HPDE6-E6E7 (cell line): ENCODE data around the gene ARHGEF17.
A peak's percentile ranks its signal among the peaks of the same experiment; 100 is the strongest.

ENCODE experiments used
- DNase-seq: peaks from one replicate; pipeline ENCODE4 v3.0.0; 2011; ENCODE audit warnings: missing footprints; ENCODE audit errors: extremely low spot score

Gene ARHGEF17

DNA sequence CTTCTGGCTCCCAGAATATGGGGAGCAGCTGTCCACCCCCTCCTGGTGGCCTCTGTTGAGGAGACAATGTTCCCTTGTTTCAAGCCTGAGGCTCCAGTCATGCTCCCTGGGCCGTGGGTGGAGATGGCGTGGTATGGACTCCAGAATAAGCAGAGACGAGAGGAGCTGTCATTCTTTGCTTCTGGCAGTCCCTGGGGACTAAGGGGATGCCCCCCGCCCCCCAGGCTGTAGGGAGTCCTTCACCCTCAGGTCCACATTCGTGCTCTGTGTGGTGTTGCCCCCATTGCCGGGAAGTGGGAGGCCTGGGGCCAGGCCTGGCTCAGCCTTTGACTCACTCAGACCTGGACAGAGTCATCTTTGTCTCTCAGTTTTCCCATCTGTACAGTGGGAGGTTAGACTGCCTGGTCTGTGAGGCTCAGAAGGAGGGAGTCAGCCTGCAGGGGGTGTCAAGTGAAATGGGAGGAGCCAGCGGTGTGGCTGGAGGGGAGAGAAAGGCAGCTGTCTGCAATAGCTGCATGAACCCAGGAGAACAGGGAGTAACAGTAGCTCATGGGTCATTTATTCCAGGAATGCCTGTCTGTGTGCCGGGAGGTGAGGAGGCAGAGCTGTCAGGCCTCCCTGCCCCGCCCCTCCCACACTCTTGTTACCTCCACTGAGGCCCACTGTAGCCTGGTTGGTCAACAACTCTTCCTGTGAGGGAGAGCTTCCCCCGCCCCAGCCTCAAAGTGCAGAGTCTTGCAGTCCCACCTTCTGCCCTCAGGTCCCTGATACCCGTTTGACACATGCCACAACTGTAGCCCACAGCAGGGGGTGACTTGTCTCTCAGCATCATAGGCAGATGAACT, 6.3 kb downstream of the ARHGEF17 start:
- DNase-seq: no peak

DNA sequence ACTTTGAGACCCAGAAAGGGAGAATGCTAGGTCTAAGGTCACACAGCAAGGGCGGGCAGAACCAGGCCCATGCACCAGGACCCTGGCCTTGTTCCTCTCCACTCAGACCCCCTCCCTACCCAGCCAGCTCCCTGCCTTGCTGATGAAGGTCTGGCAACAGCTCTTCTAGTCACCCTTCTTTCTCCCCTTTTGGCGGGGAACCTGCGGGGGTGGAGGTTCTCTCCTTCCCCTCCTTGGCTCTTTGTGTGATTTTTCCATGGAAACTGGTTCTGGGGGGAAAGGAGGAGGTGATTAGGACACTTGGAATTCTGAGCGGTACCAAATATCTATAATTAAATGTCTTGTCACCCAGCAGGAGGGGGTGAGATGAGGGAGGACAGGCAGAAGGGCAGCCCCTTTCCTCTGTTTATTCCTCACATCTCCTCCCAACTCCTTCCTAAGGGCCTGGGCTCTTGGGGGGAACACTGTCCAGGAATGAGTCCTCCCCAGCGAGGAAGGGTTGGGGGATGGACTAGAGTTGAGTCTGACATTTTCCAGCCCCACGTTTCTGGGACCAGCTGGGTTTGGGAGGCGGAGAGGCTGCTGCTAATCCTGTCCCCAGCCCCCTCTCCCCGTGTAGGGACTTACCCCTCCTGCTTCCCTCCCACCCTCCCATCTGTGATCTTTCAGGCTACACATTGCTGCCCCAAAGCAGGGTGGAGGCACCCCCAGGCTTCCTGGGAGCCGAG, 7.4 kb downstream of the ARHGEF17 start:
- DNase-seq: no peak

DNA sequence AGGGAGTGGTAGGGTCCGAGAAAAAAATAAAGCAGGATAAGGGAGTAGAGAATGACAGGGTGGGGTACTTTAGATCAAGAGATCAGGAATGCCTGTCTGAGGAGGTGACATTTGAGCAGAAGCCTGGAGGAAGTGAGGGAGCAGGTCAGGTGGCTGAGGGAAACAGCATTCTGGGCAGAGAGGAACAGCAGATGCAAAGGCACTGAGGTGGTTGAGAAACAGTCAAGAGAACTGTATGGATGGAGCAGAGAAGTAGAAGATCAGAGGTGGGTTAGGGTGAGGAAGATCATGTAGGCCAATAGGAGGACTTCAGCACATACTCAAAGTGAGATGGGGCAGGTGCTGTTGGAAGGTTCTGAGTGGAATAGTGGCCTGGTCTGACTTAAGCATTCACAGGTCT, 8.3 kb downstream of the ARHGEF17 start:
- no peak for DNase-seq

DNA sequence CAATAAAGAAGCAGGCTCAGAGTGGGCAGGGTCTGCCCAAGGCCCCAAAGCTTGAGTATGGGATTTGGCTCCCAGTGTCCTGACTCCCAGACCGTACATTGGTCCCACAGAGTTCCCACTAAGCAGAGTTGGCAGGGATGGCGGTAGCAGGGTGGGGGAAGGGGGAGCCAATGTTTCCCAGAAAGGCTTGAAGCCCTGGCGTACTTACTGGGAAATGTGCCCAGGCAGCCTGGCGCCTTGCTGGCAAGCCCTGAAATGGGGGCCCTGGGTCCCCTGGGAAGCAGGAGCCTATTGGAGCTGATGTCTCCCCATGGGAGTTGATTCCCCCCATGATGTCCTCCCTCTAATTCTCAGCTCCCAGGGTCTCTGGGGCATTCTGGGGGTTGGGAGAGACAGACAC, 9.3 kb downstream of the ARHGEF17 start:
- DNase-seq: no peak

DNA sequence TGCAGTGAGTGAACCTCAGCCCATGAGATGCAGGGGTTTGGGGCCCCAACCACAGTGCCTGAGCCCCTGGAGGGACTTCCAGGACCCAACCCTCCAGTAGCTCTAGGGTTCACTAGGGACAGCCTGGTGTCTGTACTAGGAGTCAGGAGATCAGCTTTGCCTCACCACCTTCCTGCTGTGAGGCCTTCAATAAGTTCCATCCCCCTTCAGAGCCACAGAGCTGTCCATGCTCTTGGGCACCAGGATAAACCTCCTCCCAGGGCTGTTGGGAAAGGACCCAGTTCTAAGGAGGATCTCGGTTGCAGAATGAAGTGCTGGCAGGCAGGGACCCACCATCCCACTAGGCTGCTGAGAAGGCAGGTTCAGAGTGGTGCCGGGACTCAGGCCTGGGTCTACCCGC, 9.7 kb downstream of the ARHGEF17 start:
- no peak for DNase-seq

DNA sequence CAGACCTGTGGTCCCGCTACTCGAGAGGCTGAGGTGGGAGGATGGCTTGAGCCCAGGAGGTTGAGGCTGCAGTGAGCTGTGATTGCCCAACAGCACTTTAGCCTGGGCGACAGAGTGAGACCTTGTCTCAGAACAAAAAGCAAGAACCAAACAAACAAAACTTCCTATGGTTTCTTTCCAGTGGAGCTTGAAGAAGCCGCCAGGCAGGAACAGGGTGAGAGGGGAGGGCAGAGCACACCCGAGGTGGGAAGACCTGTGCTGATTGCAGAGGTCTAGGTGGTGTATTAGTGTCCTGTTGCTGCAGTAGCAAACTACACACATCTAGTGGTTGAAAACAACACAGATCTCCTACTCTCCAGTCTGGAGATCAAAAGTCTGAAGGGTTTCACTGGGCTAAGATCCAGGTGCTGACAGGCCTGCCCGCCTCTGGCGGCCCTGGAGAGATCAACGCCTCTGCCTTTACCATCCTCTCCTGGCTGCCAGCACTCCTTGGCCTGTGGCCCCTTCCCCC, 10.5 kb downstream of the ARHGEF17 start:
- DNase-seq: no peak

DNA sequence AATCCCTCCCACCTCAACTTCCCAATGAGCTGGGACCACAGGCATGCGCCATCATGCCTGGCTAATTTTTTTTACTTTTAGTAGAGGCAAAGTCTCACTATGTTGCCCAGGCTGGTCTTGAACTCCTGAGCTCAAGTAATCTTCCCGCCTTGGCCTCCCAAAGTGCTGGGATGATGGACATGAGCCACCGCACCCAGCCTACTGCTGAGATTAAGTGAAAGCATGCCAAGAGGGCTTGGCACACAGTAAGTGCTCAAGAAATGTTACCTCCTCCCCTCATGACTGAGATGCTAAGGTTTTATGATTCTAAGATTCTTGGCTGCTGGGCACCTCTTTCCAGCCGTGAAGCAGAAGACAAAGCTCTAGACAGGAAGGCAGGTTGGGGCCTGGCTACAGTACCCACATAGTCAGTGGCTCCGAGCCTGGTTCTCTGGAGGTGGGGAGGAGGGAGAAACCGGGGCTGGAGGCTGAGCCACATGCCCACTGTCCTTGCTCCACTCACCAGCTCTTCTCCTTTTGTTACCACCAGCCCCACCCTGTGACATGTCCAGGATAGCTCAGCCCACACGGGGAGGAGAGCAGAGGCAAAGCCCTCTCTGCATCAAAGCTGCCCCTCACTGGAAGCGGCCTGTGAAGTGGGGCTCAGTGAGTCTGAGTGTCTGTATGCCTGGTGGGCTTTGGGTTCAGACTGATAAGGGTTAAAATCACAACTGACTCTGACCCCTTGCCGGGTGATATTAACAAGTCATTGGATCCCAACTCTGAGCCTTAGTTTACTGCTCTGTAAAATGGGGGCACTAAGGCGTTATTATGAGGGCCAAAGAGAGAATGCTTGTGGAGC, 12.9 kb downstream of the ARHGEF17 start:
- no peak for DNase-seq

DNA sequence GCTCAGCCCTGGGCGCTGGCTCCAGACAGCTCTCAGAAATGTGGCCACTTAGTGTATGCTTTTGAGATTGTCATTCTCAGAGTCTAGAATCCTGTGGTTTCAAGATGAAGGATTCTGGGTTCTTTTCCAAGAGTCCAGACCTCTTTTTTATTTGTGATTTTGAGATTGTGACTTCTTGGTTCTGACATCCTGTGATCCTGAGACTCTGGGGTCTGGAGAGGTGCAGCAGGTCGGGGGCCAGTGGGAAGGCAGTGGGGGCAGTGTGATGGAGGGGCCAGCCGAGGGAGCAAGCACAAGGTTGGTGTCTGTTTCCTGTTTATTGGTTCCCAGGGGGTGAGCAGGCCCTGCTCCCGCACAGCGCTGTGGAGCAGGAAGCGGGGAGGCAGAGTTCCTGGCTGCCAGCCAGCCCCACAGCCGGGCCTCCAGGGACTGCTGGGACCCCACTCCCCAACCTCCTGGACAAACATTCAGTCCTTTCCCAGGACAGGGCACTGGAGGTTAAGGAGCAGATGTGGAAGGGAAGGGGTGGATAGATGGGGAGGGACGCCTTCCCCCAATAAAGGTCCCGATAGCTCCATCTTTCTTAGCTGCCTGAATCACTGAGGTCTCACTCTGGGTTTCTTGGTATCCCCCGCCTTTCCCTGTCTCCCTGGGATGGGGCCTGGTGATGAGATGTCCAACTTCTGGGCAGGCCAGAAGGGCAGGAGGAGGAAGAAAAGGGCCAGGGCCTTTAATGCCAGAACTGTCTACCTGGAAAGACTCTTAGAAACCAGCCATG, 13.7 kb downstream of the ARHGEF17 start:
- no peak for DNase-seq

DNA sequence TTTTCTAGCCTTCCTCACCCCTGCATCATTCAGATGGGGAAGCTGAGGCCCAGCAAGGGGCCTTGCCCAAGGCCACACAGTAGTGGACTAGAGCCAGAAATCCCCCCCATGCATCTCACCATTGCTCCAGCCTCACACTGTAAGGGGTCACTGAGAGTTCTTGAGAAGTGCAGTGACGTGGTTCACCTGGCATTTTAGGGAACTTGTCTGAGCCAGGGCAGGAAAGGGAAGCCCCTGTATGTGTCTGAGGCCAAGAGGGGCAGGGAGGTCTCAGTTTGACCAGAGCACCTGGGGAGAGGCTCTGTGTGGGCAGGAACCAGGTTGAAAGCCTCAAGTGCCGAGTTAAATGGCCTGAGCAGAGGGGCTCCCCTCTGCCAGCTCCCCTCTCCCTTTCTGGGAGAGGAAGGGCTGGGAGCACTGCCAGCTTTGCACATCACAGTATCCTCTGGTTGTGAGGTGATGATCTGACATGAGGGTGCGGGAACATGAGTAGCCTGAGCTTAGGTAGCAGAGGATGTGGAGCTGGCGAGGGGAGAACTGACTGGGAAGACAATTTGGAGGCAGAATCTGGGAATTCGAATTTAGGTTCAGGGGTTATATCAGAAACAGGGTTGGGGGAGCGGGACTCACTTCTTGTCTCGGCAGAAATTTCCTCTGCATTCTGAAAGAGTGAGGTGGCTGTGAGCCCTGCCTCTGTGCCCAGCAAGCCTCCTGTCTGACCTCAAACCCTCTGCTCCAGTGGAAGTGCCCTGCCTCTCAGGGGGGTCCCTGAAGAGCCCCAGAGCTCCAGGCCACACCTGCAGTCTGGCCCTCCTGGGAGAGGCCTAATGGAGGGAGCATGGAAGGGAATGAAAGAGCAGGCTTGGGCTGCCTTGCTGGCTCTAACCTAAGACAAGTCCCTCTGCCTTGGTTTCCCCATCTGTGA, 14.6 kb downstream of the ARHGEF17 start:
- DNase-seq: no peak

DNA sequence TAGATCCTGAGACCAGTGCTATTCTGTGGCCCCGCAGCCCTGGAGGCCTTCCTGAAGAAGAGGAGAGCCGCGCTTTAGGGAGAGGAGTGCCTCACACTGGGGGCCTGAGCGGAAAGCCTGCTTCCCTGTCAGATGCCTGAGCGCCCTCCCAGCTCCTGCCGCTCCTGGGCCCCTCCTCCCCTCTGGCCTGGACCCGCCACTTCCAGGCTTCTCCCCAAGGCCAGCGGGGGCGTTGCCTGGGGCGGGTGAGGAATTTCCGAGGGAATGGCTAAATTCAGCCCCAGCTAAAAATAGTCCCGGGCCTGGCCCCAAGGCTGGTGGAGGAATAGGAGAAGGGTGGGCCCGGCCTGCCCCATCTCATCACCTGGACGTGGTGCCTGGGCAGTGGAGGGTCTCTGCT, 15.4 kb downstream of the ARHGEF17 start:
- DNase-seq: no peak

DNA sequence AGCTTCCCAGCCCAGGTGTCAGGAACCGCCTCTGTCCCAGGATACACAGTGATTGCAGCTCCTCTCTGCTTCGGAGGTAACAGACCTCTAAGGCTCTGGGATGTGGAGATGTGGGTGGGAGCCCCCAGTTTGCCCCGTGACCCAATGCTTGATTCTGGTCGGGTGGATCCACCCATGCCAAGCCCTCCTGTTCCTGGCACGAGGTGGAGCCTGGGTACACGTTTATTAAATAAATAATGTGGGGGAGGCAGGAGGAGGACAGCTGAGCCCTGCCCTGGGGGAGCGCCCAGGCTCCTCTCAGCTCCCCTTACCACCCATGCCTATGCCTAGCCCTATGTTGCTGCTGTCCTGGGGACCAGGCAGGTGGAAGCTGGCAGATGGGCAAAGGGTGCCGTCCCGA, 16.0 kb downstream of the ARHGEF17 start:
- no peak for DNase-seq

DNA sequence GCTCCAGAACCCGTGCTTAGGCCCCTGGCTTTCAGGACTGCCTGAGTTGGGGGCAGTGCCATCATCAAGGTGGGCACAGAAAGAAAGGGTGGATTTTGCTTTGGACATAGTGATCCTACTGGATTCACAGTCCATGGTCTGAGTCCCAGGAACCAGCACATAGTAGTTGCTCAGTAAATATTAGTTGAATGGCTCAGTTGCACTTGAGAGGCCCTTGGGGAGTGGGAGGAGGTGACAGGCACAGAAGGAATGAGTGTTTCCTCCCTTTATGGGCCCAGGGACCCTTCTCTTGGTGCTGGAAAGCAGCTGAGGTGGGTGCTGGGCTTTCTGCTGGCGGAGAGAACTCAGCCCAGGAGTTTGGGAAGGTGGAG, 16.6 kb downstream of the ARHGEF17 start:
- DNase-seq: no peak

DNA sequence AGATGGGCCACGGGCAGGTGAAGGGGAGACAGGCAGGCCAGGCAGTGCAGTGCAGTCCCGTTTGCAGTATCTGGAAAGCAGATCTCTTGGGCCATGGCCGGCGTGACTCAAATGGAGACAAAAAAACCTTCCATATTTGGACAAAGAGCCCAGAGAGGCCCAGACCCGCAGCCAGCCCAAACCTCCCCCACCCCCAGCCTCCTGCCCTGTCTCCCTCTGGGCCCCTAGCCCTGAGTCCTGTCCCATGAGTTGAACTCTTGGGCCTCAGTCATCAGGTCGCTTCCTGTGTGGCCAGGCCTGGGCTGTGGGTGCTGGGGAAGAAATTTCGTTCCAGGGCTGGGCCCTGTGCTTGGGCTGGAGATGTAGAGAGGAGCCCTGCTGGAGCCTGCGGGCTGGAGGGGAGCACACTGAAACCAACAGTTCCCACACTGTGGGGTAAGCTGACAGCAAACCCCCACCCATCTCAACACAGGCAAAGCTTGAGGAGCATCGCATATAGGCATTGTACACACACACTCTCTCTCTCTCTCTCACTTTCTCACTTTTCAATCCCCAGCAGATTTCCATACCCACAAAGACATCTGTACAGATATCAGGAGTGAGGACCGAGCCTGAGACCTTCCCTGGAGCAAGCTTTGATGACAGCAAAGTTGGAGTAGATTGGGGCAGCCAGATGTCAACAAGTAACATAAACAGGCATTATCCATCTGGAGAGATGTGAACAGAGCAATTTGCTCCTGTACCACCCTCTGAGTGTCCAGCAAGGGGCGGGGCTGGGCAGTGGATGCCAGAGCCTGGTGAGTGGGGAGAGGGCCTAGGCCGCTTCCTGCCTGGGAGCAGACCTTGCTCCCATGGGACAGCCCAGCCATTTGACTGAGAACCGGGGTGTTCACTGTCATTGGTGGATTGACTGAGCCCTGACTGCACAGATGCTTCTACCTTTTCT, 17.2 kb downstream of the ARHGEF17 start:
- DNase-seq: no peak

DNA sequence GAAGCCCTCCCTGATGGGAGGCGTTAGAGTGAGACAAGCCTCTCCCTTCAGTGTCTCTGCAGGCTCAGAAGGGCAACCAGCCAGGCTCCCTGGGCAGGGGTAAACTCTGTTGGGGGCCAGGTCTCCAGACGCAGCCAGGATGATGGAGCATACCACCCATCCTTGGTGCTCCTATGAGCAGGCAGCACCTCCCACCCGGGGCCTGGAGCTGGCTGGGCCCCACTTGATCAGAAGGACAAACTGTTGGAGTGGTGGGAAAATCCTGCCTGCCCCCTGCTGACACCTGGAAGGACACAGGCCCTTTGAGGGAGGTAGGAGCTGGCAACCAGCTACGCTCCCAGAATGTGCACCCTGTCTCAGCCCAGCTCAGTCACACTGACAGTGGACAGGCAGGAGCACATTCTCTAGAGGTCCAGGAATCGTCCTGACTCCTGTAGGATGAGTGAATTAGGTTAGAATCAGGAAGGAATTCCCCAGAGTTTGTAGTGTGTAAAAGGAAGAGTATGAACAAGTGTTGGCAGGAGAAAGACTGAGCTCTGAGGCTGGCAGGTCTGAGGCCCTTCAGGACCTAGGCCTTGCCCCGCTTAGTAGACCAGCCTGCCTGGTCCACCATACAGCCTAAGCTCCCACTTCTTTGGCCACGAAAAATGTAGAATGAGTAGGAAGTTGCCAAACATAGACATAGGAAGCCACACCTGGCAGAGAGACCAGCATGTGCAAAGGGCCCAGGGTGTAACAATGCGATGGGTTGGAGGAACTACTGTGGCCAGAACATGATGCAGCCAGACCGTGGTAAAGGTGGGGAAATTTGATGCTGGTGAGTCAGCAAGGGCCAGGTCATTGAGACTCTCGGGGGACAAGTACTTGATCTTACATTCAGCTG, 19.1 kb downstream of the ARHGEF17 start:
- DNase-seq: peak; percentile 33

DNA sequence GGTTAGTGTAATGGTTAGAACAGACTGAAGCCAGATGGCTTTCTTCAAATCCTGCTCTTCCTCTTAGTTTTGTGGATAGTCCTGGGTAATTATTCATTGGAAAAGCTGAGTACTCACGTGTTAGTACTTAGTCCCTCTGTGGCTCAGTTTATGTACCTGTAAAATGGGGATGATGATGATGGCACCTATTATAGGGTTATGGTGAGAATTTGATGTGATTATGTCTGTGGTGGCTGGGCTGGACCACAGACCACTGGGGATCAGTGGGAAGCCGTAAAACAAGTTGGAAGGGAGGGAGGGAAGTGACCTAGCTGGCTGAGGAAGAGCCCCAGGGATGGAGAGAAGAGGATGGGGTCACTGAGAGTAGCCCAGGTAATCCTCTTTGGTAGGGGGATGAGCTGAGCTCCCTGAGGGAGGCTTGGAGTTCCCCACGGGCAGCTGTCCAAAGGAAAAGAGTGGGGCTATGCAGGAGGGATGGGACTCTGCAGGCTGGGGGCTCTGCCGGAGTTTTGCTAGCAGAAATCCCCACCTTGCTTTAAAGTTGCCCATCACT, 19.8 kb downstream of the ARHGEF17 start:
- DNase-seq: no peak

DNA sequence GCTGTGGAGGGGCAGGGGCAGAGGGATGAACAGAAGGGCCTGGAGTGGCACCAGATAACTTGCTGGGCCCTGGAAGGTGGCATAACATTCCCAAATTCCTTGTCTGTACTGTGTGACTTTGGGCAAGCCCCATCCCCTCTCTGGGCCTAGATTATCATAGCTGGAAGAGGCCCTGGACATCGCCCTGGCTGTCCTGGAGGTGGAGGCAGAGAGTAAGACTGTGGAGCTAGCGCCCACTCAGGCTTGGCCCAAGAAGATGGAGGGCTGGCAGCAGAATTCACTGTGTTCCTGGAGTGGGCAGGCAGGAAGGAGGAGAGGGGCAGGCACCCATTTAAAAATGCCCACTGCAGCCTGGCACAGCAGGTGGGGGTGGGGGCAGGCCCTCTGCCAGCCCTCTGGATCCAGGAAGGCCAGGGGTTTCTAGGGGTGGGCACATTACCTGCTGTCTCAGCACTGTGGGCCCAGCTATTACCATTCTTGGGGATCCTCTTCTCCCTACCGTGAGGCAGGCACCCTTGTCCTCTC, 22.6 kb downstream of the ARHGEF17 start:
- DNase-seq: no peak

DNA sequence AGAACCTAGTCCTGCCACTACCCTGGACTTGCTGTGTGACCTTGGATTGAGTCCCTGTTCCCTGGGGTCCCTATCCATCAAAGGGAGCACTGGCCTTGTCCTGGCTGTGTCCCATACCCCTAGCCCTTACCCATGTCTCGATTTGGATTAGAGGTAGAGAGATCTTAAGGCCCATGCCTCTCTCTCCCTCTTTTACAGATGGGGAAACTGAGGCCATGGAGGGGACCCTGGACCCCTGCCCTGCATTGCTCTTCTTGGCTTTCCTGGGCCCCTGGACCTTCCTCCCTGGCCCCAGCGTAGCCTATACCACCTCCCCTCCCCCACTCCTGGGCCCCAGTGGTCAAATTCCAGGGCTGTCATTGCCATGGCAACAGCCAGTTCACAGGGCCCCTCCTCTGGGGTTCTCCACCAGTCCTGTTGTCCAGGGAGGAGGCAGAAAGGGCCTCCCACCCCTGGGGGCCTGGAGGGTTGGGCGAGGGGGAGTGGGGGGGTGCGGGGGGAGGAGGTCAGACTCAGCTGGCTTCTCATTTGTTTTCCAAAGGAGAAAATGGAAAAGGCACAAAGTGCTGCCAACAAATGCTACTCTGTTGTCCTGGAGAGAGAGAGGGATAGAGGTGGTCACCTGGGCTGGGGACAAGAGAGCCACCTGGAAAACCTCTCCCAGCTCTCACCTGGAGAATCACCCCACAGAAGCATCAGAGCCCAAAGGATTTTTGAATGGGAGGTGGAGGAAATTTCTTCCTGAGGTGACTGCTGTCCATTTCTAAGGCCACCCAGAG, 23.3 kb downstream of the ARHGEF17 start:
- no peak for DNase-seq
